Fibroblast of peridontal ligament (primary cell): Measurements from ENCODE around the gene IFIT1.
"Not testable (repeated sequence)": the region's sequence is repeated elsewhere in the genome, so short reads cannot be mapped to it uniquely, and the experiment has no call there.

Experiments
- DNase-seq: peaks from one replicate; pipeline ENCODE4 v3.0.0-alpha.2; 2010; ENCODE audit errors: extremely low read depth

Gene IFIT1

GRCh38 chr10:89398003-89398749, 5.8 kb downstream of the IFIT1 start:
- DNase-seq = no peak

GRCh38 chr10:89399956-89400355, 7.5 kb downstream of the IFIT1 start:
- no peak for DNase-seq

- no peak for DNase-seq
These were observed 10.6 kb downstream of the IFIT1 start for GRCh38 chr10:89403043-89403442.

- DNase-seq = no peak
These were observed 12.0 kb downstream of the IFIT1 start for GRCh38 chr10:89404104-89405047.

GRCh38 chr10:89406178-89406577, 13.8 kb downstream of the IFIT1 start:
- not testable (repeated sequence) for DNase-seq

- DNase-seq = not testable (repeated sequence)
These were observed 15.4 kb downstream of the IFIT1 start for GRCh38 chr10:89407792-89408191.

- DNase-seq = not testable (repeated sequence)
These were observed 16.9 kb downstream of the IFIT1 start for GRCh38 chr10:89409282-89409681.

- DNase-seq = not testable (repeated sequence)
These were observed 18.1 kb downstream of the IFIT1 start for GRCh38 chr10:89410551-89410950.

GRCh38 chr10:89411135-89411534, 18.7 kb downstream of the IFIT1 start:
- not testable (repeated sequence) for DNase-seq

- DNase-seq = not testable (repeated sequence)
These were observed 19.9 kb downstream of the IFIT1 start for GRCh38 chr10:89412276-89412675.

GRCh38 chr10:89413398-89413912, 21.0 kb downstream of the IFIT1 start:
- no peak for DNase-seq

- DNase-seq = peak; percentile 77
These were observed 21.9 kb downstream of the IFIT1 start, which contains the start of gene IFIT5 for GRCh38 chr10:89414146-89414878. Gene IFIT5, plus strand, starts transcription at chr10:89414568. Its CDS starts 231 bp downstream, at chr10:89414799.

GRCh38 chr10:89414879-89415821, 22.7 kb downstream of the IFIT1 start:
- DNase-seq = peak; percentile 54

GRCh38 chr10:89416465-89416864, 24.0 kb downstream of the IFIT1 start:
- DNase-seq = no peak

- DNase-seq = peak; percentile 59
These were observed 27.1 kb downstream of the IFIT1 start for GRCh38 chr10:89419548-89419947.

- DNase-seq = no peak
These were observed 28.6 kb downstream of the IFIT1 start for GRCh38 chr10:89421018-89421476.

GRCh38 chr10:89425000-89425399, 32.6 kb downstream of the IFIT1 start:
- DNase-seq = no peak

- peak; percentile 88 for DNase-seq
These were observed 33.9 kb downstream of the IFIT1 start for GRCh38 chr10:89426230-89426868.

GRCh38 chr10:89427629-89428028, 35.2 kb downstream of the IFIT1 start:
- DNase-seq = peak; percentile 87

GRCh38 chr10:89428877-89429276, 36.5 kb downstream of the IFIT1 start:
- DNase-seq = no peak
